Measurements from ENCODE around the gene ASAP2.
"Not testable (repeated sequence)": the region's sequence is repeated elsewhere in the genome, so short reads cannot be mapped to it uniquely, and the experiment has no call there.

ASAP2 gene

DNA sequence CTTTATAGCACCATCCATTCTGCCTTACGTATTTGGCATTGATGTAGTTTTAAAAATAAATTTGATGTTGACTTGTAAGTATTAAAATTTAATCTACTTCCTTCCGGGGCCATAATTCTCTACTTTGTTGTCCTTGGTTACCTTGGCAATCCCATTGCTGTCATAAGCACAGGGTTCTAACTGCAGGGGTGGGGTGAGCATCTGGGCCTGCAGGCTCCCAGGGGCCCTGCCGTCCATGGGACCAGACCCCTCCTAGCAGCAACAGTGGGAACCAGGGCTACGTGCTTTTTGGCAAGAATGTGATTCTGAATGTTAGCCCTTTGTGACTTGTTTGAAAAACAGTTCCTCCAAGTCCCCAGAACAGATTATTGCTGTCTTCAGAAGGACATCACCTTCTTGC is 4.9 kb downstream of the ASAP2 start:
- Histone ChIP-seq H3K27me3 (ENCODE audit: control insufficient read depth, insufficient read depth, low read length, poor library complexity, severe bottlenecking) (peaks cover 9% of the 10 kb centered on the region), H3K27ac (ENCODE audit: insufficient read depth, low read depth, low read length, poor library complexity, severe bottlenecking) (no peak overlapping the region), H3K4me1 (ENCODE audit: control insufficient read depth, insufficient read depth, low read length) (no peaks in the 10 kb centered on the region), H3K4me3 (ENCODE audit: insufficient read depth, low read depth, low read length) (no peak overlapping the region), H3K9me3 (ENCODE audit: control insufficient read depth, low read length) (no peaks in the 10 kb centered on the region), H3K36me3 (ENCODE audit: control insufficient read depth, insufficient read depth, low read length) (no peaks in the 10 kb centered on the region)
- 81 to 84% methylated on average over 3 of the region's 4 CpGs for WGBS, 2 experiments

DNA sequence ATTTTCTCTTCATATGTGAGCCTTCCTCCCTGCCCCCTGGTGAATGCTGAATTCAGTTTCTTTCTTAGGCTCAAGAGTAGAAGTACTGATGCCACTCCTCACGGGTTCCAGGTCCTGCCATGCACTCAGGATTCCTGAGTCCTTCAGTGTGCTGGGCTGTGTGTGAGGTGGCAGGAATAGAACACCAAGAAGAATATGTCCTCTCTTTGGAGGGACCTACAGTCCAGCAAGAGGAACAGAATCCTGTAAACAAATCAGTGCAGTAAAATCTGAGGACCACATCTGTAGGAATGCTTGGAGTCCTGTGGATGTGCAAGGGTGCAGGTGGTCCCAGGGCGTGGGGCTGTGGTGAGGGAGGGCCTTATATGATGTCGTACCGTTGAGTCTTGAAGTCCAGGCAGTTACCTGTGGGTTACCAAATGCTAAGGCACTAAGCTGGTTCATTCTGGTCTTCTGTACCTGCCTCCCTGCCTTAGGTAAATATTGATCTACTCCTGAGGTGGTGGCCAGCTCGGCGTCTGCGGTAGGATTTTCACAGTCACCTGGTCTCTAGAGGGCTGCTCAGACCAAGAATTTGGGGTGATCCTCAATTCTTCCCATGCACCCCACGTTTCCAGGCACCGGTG is 5.5 kb downstream of the ASAP2 start:
- 92 to 93% methylated on average over 9 of the region's 9 CpGs for WGBS, 2 experiments
- no peaks in the 10 kb centered on the region for H3K9me3 ChIP-seq (ENCODE audit: control insufficient read depth, low read length)

DNA sequence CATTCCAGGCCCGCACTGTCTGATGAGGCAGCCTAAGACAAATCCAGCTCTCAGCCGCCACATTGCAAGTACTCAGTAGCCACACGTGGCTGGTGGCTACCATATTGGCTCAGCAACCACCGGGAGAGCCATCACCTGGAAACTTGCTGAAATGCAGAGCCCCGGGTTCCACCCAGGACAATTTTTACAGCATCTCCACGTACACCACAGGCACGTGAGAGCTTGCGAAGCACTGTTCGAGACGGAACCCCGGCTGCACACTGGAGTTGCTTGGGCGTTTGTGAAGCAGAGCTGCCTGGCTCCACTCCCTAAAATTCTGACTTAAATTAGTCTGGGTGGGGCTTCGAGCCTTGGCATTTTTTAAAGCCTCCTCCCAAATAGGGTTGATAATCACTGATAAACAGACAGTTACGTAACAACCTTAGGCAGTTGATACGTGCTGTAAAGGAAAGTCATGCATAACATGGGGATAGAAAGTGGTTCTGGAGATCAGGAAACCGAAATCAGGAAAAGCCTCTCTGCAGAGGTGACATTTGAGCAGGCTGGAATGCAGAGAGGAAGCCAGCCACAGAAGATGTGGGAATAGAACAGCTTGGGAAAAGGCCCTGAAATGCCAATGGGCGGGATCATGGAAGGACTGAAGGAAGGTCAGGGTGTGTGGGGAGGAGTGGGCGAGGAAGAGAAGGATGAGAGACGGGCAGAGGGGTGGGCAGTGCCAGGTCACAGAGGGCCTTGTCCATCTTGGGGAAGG is 6.2 kb downstream of the ASAP2 start:
- H3K4me1 ChIP-seq (ENCODE audit: control insufficient read depth, insufficient read depth, low read length): no peaks in the 10 kb centered on the region
- H3K9me3 ChIP-seq (ENCODE audit: control insufficient read depth, low read length): no peaks in the 10 kb centered on the region
- H3K36me3 ChIP-seq (ENCODE audit: control insufficient read depth, insufficient read depth, low read length): no peaks in the 10 kb centered on the region
- H3K4me3 ChIP-seq (ENCODE audit: insufficient read depth, low read depth, low read length): no peak overlapping the region
- 94 to 96% methylated on average over 19 of the region's 19 CpGs for WGBS, 2 experiments
- no peak overlapping the region for H3K27ac ChIP-seq (ENCODE audit: insufficient read depth, low read depth, low read length, poor library complexity, severe bottlenecking)
- peaks cover 1% of the 10 kb centered on the region for H3K27me3 ChIP-seq (ENCODE audit: control insufficient read depth, insufficient read depth, low read length, poor library complexity, severe bottlenecking)

More for the DNA sequence above, 5.5 kb downstream of the ASAP2 start:
- Histone ChIP-seq H3K36me3 (ENCODE audit: control insufficient read depth, insufficient read depth, low read length) (no peaks in the 10 kb centered on the region), H3K4me3 (ENCODE audit: insufficient read depth, low read depth, low read length) (no peak overlapping the region), H3K4me1 (ENCODE audit: control insufficient read depth, insufficient read depth, low read length) (no peaks in the 10 kb centered on the region), H3K27ac (ENCODE audit: insufficient read depth, low read depth, low read length, poor library complexity, severe bottlenecking) (no peak overlapping the region), H3K27me3 (ENCODE audit: control insufficient read depth, insufficient read depth, low read length, poor library complexity, severe bottlenecking) (peaks cover 9% of the 10 kb centered on the region)

DNA sequence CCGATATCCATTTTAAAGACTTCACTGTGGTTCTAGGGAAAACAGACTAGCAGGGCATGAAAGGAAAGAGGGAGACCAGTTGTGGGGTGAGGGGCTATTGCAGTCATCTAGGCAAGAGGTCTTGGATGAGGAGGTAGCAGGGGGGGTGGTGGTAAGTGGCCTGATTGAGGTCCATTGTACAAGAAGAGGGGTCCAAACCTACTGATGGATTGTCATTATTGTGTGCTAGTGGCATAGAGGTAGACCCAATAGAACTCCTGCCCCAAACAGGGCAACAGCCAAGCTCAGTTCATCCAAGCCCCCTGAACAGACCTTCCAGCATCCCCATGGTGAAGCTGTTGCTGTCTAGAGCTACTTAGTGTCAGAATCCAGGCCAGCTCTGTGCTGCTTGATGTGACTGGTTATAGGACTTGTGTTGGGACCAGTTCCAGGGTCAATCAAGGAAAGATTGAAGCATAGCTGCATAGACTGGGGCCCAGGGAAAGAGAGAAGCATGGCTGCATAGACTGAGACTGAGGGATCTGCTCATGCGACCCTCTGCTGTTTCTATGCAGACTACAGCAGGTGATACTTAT is 7.0 kb downstream of the ASAP2 start:
- 88 to 91% methylated on average over 2 of the region's 2 CpGs for WGBS, 2 experiments
- H3K4me3 ChIP-seq (ENCODE audit: insufficient read depth, low read depth, low read length): no peak overlapping the region

DNA sequence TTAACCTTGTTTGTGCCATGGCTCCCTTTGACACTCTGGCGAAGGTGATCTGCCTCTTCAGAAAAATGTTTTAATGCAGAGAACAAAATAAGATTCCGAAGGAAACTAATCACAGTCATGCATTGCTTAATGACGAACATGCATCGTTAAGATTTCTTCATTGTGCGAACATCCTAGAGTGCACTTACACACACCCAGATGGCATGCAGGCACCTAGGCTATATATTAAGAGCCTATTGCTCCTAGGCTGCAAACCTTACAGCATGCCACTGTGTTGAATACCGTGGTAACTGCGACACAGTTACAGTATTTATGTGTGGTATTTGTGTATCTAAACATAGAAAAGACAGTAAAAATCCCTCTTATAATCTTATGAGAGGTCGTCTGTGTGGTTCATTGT is 8.3 kb downstream of the ASAP2 start:
- H3K36me3 ChIP-seq (ENCODE audit: control insufficient read depth, insufficient read depth, low read length): no peaks in the 10 kb centered on the region
- H3K4me3 ChIP-seq (ENCODE audit: insufficient read depth, low read depth, low read length): no peak overlapping the region
- no peaks in the 10 kb centered on the region for H3K9me3 ChIP-seq (ENCODE audit: control insufficient read depth, low read length)
- no peaks in the 10 kb centered on the region for H3K27me3 ChIP-seq (ENCODE audit: control insufficient read depth, insufficient read depth, low read length, poor library complexity, severe bottlenecking)
- WGBS, 2 experiments: 94 to 97% methylated on average over 7 to 8 of the region's 8 CpGs
- no peaks in the 10 kb centered on the region for H3K4me1 ChIP-seq (ENCODE audit: control insufficient read depth, insufficient read depth, low read length)
- H3K27ac ChIP-seq (ENCODE audit: insufficient read depth, low read depth, low read length, poor library complexity, severe bottlenecking): no peak overlapping the region

More for the DNA sequence above, 7.0 kb downstream of the ASAP2 start:
- Histone ChIP-seq H3K27me3 (ENCODE audit: control insufficient read depth, insufficient read depth, low read length, poor library complexity, severe bottlenecking) (no peaks in the 10 kb centered on the region), H3K36me3 (ENCODE audit: control insufficient read depth, insufficient read depth, low read length) (no peaks in the 10 kb centered on the region), H3K27ac (ENCODE audit: insufficient read depth, low read depth, low read length, poor library complexity, severe bottlenecking) (no peak overlapping the region), H3K9me3 (ENCODE audit: control insufficient read depth, low read length) (no peaks in the 10 kb centered on the region), H3K4me1 (ENCODE audit: control insufficient read depth, insufficient read depth, low read length) (no peaks in the 10 kb centered on the region)

DNA sequence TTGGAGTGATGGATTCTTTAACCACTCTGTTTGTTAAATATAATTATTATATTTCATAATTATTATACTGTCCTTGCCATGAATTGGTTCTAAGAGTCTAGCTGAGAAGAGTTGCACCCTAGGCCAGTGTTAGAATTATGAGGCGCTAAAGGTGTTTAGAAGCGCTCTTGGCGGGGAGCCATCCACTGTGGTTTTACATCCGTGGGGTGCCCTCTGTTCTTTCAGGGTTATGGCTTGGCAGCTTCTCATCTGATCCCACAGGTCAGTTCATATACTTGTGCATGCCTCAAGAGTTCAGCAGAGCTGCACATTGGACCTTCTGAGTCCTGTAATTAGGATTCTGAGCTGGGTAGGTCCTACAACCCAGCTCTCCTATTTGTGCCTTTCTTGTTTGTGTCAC is 9.1 kb downstream of the ASAP2 start:
- Histone ChIP-seq H3K27me3 (ENCODE audit: control insufficient read depth, insufficient read depth, low read length, poor library complexity, severe bottlenecking) (no peaks in the 10 kb centered on the region), H3K9me3 (ENCODE audit: control insufficient read depth, low read length) (no peaks in the 10 kb centered on the region), H3K36me3 (ENCODE audit: control insufficient read depth, insufficient read depth, low read length) (no peaks in the 10 kb centered on the region), H3K4me1 (ENCODE audit: control insufficient read depth, insufficient read depth, low read length) (no peaks in the 10 kb centered on the region), H3K4me3 (ENCODE audit: insufficient read depth, low read depth, low read length) (no peak overlapping the region), H3K27ac (ENCODE audit: insufficient read depth, low read depth, low read length, poor library complexity, severe bottlenecking) (no peak overlapping the region)
- WGBS, 2 experiments: 97% methylated on average over 4 of the region's 4 CpGs

DNA sequence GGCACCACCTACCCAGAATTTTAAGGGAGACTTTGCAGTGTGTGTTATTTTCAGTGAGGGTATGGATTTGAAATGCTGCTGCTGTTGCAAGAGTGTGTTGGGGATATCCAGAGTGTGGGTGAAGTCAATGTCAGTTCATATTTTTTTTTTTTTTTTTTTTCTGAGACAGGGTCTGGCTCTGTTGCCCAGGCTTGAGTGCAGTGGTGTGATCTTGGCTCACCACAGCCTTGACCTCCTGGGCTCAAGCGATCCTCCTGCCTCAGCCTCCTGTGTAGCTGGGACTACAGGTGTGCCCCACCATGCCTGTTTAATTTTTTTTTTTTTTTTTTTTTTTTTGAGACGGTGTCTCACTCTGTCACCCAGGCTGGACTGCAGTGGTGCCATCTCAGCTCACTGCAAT is 9.5 kb downstream of the ASAP2 start:
- H3K27ac ChIP-seq (ENCODE audit: insufficient read depth, low read depth, low read length, poor library complexity, severe bottlenecking); H3K27me3 ChIP-seq (ENCODE audit: control insufficient read depth, insufficient read depth, low read length, poor library complexity, severe bottlenecking); H3K9me3 ChIP-seq (ENCODE audit: control insufficient read depth, low read length); H3K4me3 ChIP-seq (ENCODE audit: insufficient read depth, low read depth, low read length); H3K4me1 ChIP-seq (ENCODE audit: control insufficient read depth, insufficient read depth, low read length); H3K36me3 ChIP-seq (ENCODE audit: control insufficient read depth, insufficient read depth, low read length): not testable (repeated sequence)
- WGBS, 2 experiments: 91 to 96% methylated on average over 2 of the region's 2 CpGs

DNA sequence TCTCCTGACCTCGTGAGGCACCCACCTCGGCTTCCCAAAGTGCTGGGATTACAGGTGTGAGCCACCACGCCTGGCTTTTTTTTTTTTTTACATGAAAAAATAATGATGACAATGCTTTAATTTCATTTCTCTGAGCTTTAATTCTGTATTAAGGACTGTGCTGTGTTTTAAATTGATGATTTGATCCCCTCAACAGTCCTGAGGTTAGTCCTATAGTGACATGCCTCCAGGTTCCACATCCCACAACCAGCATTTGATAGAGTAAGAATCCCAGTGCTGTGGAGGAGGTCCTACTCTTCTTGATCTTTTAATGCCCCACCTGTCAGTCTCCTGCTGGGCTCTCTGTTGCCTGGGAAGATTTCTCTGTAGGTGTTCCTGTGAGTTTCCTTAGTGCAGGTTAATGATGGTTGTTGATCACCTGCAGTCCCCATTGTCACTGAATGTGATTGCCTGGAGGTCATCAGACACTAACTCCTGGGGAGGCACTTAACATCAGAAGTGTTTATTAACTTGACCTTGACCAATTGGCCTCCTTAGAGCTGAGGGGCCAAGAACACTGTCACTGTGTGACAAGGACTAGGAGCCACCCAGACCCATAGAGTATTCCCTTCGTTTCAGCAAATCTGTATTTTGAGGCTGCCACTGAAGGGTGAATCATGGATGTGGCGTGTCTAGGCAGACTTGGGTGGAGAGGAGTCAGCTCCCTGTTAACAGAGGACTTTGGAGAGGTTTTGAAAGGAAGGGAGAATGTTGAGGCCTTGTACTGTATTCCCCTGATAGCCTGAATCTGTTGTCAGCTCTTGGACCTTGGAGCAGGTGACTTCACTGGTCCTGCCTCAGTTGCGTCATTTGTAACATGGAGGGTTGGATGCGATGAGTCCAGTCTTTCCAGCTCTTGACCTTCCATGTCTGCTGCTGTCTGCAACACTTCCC is 11.5 kb downstream of the ASAP2 start:
- no peak overlapping the region for H3K4me3 ChIP-seq (ENCODE audit: insufficient read depth, low read depth, low read length)
- no peak overlapping the region for H3K27ac ChIP-seq (ENCODE audit: insufficient read depth, low read depth, low read length, poor library complexity, severe bottlenecking)
- no peaks in the 10 kb centered on the region for H3K36me3 ChIP-seq (ENCODE audit: control insufficient read depth, insufficient read depth, low read length)
- no peaks in the 10 kb centered on the region for H3K27me3 ChIP-seq (ENCODE audit: control insufficient read depth, insufficient read depth, low read length, poor library complexity, severe bottlenecking)
- H3K4me1 ChIP-seq (ENCODE audit: control insufficient read depth, insufficient read depth, low read length): no peaks in the 10 kb centered on the region
- WGBS, 2 experiments: 88 to 95% methylated on average over 6 to 7 of the region's 7 CpGs
- no peaks in the 10 kb centered on the region for H3K9me3 ChIP-seq (ENCODE audit: control insufficient read depth, low read length)

DNA sequence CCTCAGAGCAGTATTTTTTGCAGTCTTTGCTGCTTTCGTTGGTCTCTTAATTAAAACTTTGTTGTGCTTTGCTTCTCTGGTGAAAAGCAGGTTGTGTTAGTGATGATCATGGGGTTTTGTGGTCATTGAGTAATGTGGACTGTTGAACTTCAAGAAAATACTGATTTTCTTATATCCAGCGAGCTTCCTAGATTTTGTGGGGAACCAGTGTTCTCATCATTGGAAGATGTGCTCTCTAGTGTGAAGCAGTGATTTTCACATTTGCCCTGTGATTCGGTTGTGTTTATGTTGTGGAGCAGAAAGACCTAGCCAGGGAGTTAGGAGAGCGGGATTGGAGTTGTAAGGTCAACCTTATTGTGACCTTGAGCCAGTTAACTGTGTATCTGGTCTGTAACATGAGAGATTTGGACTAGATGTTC is 12.4 kb downstream of the ASAP2 start:
- no peak overlapping the region for H3K4me3 ChIP-seq (ENCODE audit: insufficient read depth, low read depth, low read length)
- no peak overlapping the region for H3K27ac ChIP-seq (ENCODE audit: insufficient read depth, low read depth, low read length, poor library complexity, severe bottlenecking)
- 66 to 71% methylated on average over 4 of the region's 4 CpGs for WGBS, 2 experiments
- no peaks in the 10 kb centered on the region for H3K36me3 ChIP-seq (ENCODE audit: control insufficient read depth, insufficient read depth, low read length)
- H3K27me3 ChIP-seq (ENCODE audit: control insufficient read depth, insufficient read depth, low read length, poor library complexity, severe bottlenecking): no peaks in the 10 kb centered on the region
- no peaks in the 10 kb centered on the region for H3K4me1 ChIP-seq (ENCODE audit: control insufficient read depth, insufficient read depth, low read length)
- no peaks in the 10 kb centered on the region for H3K9me3 ChIP-seq (ENCODE audit: control insufficient read depth, low read length)

DNA sequence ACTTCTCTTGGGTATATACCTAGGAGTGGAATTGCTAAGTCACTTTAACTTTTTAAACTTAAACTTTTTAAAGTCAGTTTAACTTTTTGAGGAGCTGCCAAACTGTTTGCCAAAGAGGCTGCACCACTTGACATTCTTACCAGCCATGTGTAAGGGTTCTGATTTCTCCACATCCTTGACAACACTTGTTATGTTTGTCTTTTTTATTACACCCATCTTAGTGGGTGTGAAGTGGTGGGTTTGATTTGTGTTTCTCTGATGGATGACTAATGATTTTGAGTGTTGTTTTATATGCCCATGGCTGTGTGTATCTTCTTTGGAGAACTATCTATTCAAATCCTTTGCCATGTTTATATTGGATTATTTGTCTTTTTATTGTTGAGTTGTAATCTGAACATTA is 13.6 kb downstream of the ASAP2 start:
- H3K9me3 ChIP-seq (ENCODE audit: control insufficient read depth, low read length): no peaks in the 10 kb centered on the region
- H3K27me3 ChIP-seq (ENCODE audit: control insufficient read depth, insufficient read depth, low read length, poor library complexity, severe bottlenecking): no peaks in the 10 kb centered on the region
- H3K27ac ChIP-seq (ENCODE audit: insufficient read depth, low read depth, low read length, poor library complexity, severe bottlenecking): no peak overlapping the region
- no peaks in the 10 kb centered on the region for H3K4me1 ChIP-seq (ENCODE audit: control insufficient read depth, insufficient read depth, low read length)
- H3K4me3 ChIP-seq (ENCODE audit: insufficient read depth, low read depth, low read length): no peak overlapping the region
- no peaks in the 10 kb centered on the region for H3K36me3 ChIP-seq (ENCODE audit: control insufficient read depth, insufficient read depth, low read length)
